ENCODE measurements around the gene DOCK1. TPM values are rescaled to one million over a fixed set of nuclear protein-coding genes. Genes with fewer than 3 reads are reported as not detected.

DOCK1 gene
- total and polyA plus RNA-seq, 2 donors = 33.3 to 132 TPM

DNA sequence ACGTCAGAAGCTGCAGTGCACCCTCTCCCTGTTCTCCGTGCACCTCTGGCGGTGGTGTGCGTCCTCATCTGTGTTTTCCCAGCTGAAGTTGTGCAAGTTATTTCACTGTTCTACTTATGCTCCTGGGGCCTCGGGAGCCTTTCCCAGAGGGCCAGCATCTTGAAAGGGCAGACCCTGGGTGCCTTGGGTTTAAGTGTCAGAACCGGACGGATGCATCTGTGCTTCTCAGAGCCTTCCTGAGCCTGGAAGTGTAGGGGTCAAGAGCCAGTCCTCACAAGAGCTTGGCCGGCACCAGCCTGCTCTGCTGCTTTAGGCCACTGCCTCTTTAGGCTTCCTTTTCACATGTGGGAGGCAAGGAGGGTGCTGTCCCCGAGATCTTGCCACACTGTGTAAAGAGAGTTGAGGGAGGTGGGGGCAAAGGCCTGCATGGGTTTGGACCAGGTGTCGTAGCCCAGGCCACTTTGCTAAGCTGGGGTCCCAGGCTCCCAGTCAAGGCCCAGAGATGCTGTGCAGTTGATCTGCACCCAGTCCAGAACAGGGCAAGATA lies 515.0 kb downstream of the DOCK1 start:
- Histone ChIP-seq H3K4me3 (ENCODE audit: low read depth, low read length) (no peak overlapping the region), H3K36me3 (ENCODE audit: insufficient read depth) (peaks cover 3% of the 10 kb centered on the region), H3K27ac (ENCODE audit: low read depth) (no peak overlapping the region), H3K4me1 (ENCODE audit: insufficient read depth) (no peaks in the 10 kb centered on the region)
- DNase-seq (ENCODE audit: extremely low spot score) = no peak
- 96% methylated on average over 10 of the region's 10 CpGs for WGBS

- H3K4me3 ChIP-seq (ENCODE audit: low read depth, low read length) = no peak overlapping the region
- H3K4me1 ChIP-seq (ENCODE audit: insufficient read depth) = no peaks in the 10 kb centered on the region
- H3K36me3 ChIP-seq (ENCODE audit: insufficient read depth) = peaks cover 2% of the 10 kb centered on the region
- no peak for DNase-seq (ENCODE audit: extremely low spot score)
- WGBS = 84% methylated on average over 8 of the region's 8 CpGs
- H3K27ac ChIP-seq (ENCODE audit: low read depth) = no peak overlapping the region
Measured at GRCh38 chr10:127423218-127423915, 518.1 kb downstream of the DOCK1 start.

GRCh38 chr10:127424594-127425264 lies 519.5 kb downstream of the DOCK1 start:
- WGBS = 51% methylated on average over 12 of the region's 12 CpGs
- Histone ChIP-seq H3K4me1 (ENCODE audit: insufficient read depth) (no peaks in the 10 kb centered on the region), H3K36me3 (ENCODE audit: insufficient read depth) (no peaks in the 10 kb centered on the region), H3K27ac (ENCODE audit: low read depth) (no peak overlapping the region), H3K4me3 (ENCODE audit: low read depth, low read length) (no peak overlapping the region)
- DNase-seq (ENCODE audit: extremely low spot score) = peak; percentile 63

GRCh38 chr10:127426746-127427145 lies 521.5 kb downstream of the DOCK1 start:
- H3K4me1 ChIP-seq (ENCODE audit: insufficient read depth) = no peaks in the 10 kb centered on the region
- no peak overlapping the region for H3K27ac ChIP-seq (ENCODE audit: low read depth)
- no peaks in the 10 kb centered on the region for H3K36me3 ChIP-seq (ENCODE audit: insufficient read depth)
- DNase-seq (ENCODE audit: extremely low spot score) = no peak
- 92% methylated on average over 4 of the region's 4 CpGs for WGBS
- no peak overlapping the region for H3K4me3 ChIP-seq (ENCODE audit: low read depth, low read length)

DNA sequence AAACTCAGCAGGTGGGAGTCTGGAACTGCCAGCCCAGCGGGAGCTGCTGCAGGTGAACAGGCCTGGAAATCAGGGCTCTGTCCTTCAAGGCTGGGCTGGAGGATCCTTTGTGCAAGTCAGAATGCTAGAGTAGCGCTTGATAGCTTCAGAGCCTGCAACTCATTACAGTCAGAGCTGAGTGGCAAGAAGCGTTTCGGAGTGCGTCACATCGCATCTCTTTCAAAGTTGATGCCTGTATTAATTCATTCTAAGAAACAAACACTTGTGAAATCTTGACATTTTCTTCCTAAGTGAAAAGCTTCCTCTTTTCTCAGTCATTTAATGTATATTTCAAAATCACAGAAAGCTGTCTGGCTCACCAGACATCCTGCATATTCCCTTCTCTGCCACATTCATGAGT lies 522.7 kb downstream of the DOCK1 start:
- H3K4me1 ChIP-seq (ENCODE audit: insufficient read depth) = no peaks in the 10 kb centered on the region
- no peaks in the 10 kb centered on the region for H3K36me3 ChIP-seq (ENCODE audit: insufficient read depth)
- WGBS = 96% methylated on average over 6 of the region's 6 CpGs
- no peak for DNase-seq (ENCODE audit: extremely low spot score)
- H3K27ac ChIP-seq (ENCODE audit: low read depth) = no peak overlapping the region
- no peak overlapping the region for H3K4me3 ChIP-seq (ENCODE audit: low read depth, low read length)

- Histone ChIP-seq H3K4me3 (ENCODE audit: low read depth, low read length) (no peak overlapping the region), H3K27ac (ENCODE audit: low read depth) (no peak overlapping the region), H3K4me1 (ENCODE audit: insufficient read depth) (no peaks in the 10 kb centered on the region), H3K36me3 (ENCODE audit: insufficient read depth) (peaks cover 2% of the 10 kb centered on the region)
- WGBS = 92% methylated on average over 18 of the region's 18 CpGs
- no peak for DNase-seq (ENCODE audit: extremely low spot score)
Measured at GRCh38 chr10:127428385-127428980, 523.3 kb downstream of the DOCK1 start.

DNA sequence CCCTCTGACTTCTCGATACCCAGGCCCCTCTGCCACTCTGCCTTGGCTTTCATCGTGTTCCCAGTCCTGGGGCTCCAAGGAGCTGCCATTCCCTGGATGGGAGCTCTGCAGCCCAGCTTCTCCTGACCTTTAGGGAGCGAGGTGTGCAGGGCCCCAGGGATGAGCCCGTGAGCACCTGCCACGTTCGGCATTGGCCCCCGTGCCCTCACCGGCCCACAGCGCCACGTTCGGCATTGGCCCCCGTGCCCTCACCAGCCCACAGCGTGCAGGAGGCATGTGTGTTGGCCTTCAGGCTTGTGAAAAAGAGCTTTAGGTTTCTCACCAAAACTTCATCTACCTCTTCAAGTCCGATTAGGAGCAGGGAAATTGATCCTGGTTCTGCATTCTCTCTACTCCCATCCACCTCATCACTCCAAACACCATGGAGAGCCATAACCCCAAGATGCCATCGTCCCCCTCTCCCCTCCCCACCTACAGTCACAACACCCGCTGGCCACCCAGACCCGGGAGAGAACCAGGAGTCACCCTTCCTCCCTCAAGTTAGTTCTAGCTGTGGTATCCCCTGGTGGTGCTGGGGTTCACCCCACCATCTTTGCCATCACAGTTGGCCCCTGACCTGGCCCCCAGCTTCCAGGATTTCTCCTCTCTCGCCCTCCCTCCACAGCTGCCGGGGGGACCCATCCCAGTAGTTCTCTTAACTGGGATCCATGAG lies 524.5 kb downstream of the DOCK1 start:
- H3K4me1 ChIP-seq (ENCODE audit: insufficient read depth) = no peaks in the 10 kb centered on the region
- no peak overlapping the region for H3K4me3 ChIP-seq (ENCODE audit: low read depth, low read length)
- H3K27ac ChIP-seq (ENCODE audit: low read depth) = no peak overlapping the region
- no peak for DNase-seq (ENCODE audit: extremely low spot score)
- whole genome bisulfite sequencing = 97% methylated on average over 19 of the region's 19 CpGs
- H3K36me3 ChIP-seq (ENCODE audit: insufficient read depth) = peaks cover 2% of the 10 kb centered on the region

DNA sequence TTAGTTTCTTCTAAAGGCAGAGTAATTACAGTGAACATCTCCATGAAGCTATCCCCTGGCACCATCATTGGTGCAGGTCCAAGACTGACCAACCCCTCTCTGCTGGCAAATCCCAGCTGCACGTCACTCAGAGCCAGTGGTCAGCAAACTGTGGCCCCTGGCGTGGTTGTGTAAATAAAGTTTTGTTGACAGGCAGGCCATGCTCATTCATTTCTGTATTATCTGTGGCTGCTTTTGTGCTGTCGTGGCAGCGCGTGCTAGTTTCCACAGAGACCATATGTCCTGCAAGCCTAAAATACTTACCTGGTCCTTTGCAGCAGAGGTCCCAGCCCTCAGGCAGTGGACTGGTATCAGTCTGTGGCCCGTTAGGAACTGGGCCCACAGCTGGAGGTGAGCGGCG lies 526.3 kb downstream of the DOCK1 start:
- Histone ChIP-seq H3K4me1 (ENCODE audit: insufficient read depth) (no peaks in the 10 kb centered on the region), H3K27ac (ENCODE audit: low read depth) (no peak overlapping the region)
- 98% methylated on average over 8 of the region's 8 CpGs for WGBS

GRCh38 chr10:127434006-127434405 lies 528.8 kb downstream of the DOCK1 start:
- no peak for DNase-seq (ENCODE audit: extremely low spot score)
- Histone ChIP-seq H3K4me1 (ENCODE audit: insufficient read depth) (no peaks in the 10 kb centered on the region), H3K27ac (ENCODE audit: low read depth) (no peak overlapping the region), H3K36me3 (ENCODE audit: insufficient read depth) (peaks cover 2% of the 10 kb centered on the region), H3K4me3 (ENCODE audit: low read depth, low read length) (no peak overlapping the region)
- 66% methylated on average over 2 of the region's 2 CpGs for WGBS

More for the DNA sequence above, 526.3 kb downstream of the DOCK1 start:
- no peak for DNase-seq (ENCODE audit: extremely low spot score)
- H3K4me3 ChIP-seq (ENCODE audit: low read depth, low read length) = no peak overlapping the region
- H3K36me3 ChIP-seq (ENCODE audit: insufficient read depth) = peaks cover 2% of the 10 kb centered on the region

DNA sequence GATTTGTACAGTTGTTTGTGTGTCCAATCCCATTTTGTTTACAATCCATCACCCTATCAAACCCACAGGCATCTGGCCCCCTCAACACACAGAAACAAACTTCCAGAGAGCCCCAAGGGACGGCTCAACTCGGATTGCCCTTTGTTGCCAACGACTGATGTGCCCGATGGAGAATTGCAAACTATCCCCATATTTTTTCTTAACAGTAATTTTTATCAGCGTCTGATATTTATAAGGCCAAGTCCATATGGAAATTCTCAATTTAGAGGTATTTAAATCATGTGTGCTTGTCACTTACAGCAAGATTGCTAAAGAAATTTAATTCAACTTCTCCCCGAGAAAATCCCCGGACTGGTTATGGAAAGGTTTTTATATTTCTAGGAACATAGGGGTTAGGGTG lies 530.0 kb downstream of the DOCK1 start:
- 52% methylated on average over 7 of the region's 7 CpGs for WGBS
- H3K4me1 ChIP-seq (ENCODE audit: insufficient read depth) = no peaks in the 10 kb centered on the region
- H3K4me3 ChIP-seq (ENCODE audit: low read depth, low read length) = no peak overlapping the region
- peaks cover 4% of the 10 kb centered on the region for H3K36me3 ChIP-seq (ENCODE audit: insufficient read depth)
- no peak for DNase-seq (ENCODE audit: extremely low spot score)
- H3K27ac ChIP-seq (ENCODE audit: low read depth) = no peak overlapping the region

GRCh38 chr10:127440371-127440770 lies 535.1 kb downstream of the DOCK1 start:
- WGBS = 82% methylated on average over 11 of the region's 11 CpGs
- no peak overlapping the region for H3K27ac ChIP-seq (ENCODE audit: low read depth)
- DNase-seq (ENCODE audit: extremely low spot score) = no peak
- peaks cover 4% of the 10 kb centered on the region for H3K36me3 ChIP-seq (ENCODE audit: insufficient read depth)
- H3K4me1 ChIP-seq (ENCODE audit: insufficient read depth) = no peaks in the 10 kb centered on the region
- H3K4me3 ChIP-seq (ENCODE audit: low read depth, low read length) = no peak overlapping the region

- peaks cover 4% of the 10 kb centered on the region for H3K36me3 ChIP-seq (ENCODE audit: insufficient read depth)
- H3K4me3 ChIP-seq (ENCODE audit: low read depth, low read length) = no peak overlapping the region
- no peaks in the 10 kb centered on the region for H3K4me1 ChIP-seq (ENCODE audit: insufficient read depth)
- no peak overlapping the region for H3K27ac ChIP-seq (ENCODE audit: low read depth)
- WGBS = 92% methylated on average over 16 of the region's 16 CpGs
- DNase-seq (ENCODE audit: extremely low spot score) = no peak
Measured at GRCh38 chr10:127441350-127442219, 536.4 kb downstream of the DOCK1 start.

GRCh38 chr10:127442220-127442525 lies 536.9 kb downstream of the DOCK1 start:
- H3K4me3 ChIP-seq (ENCODE audit: low read depth, low read length) = no peak overlapping the region
- 94% methylated on average over 5 of the region's 5 CpGs for WGBS
- H3K36me3 ChIP-seq (ENCODE audit: insufficient read depth) = peaks cover 4% of the 10 kb centered on the region
- no peak overlapping the region for H3K27ac ChIP-seq (ENCODE audit: low read depth)
- H3K4me1 ChIP-seq (ENCODE audit: insufficient read depth) = no peaks in the 10 kb centered on the region
- DNase-seq (ENCODE audit: extremely low spot score) = no peak
